Measurements from ENCODE around the gene SCFD2. TPM values are rescaled to one million over a fixed set of nuclear protein-coding genes. Genes with fewer than 3 reads are reported as not detected.

The SCFD2 gene
- total and polyA plus RNA-seq, 10 of the 15 experiments (the other 5 are each of a cell fraction or from before 2014, with no cell fraction given): 4.8 to 37.6 (median 24.9) TPM

- TF ChIP-seq PRDM15 (CRISPR knock-in tag; IDR thresholded peaks at IDR 0.05): no peak
- no peak for TF ChIP-seq STAT1 (conservative IDR thresholded peaks at IDR 0.05)
Measured at GRCh38 chr4:52833941-52834525, 531.8 kb downstream of the SCFD2 start (continued).

- TF ChIP-seq SREBF2 (IDR thresholded peaks at IDR 0.05; ENCODE audit: low read length) (no peak), KDM1A (IDR thresholded peaks at IDR 0.05; ENCODE audit: borderline replicate concordance) (no peak), REST (IDR thresholded peaks at IDR 0.05; ENCODE audit: low read depth, low read length) (no peak), CHD4 (IDR thresholded peaks at IDR 0.05) (no peak), BRCA1 (IDR thresholded peaks at IDR 0.05; ENCODE audit: low read depth, low read length) (no peak)
- ChIA-PET RAD21 (ENCODE audit: unreplicated experiment) (no interaction called here), SMC1A (ENCODE audit: uncharacterized antibody, unreplicated experiment) (interaction anchor here (1.4 kb wide), 1 partner anchor 17 kb away, joined by 3 read pairs; no protein-coding TSS in a partner anchor), POLR2A (no interaction called here), CTCF (no interaction called here)
- in situ Hi-C loops (cut with MboI) (no loop called here), intact Hi-C loops (cut with micrococcal nuclease; ENCODE audit: unreplicated experiment) (no loop called here)
- Histone ChIP-seq H4K20me1 (ENCODE audit: control insufficient read depth, insufficient read depth) (no peaks in the 10 kb centered on the region), H3K9ac (ENCODE audit: control insufficient read depth, insufficient read depth, low read length) (no peak overlapping the region), H3K9me3 (replicated peaks; ENCODE audit: control insufficient read depth, insufficient read depth, low read length) (no peaks in the 10 kb centered on the region), H3K27me3 (replicated peaks in 1 of 2; ENCODE audit: control insufficient read depth in 2 of 2, insufficient read depth in 2 of 2, low read length in 1 of 2) (no peaks in the 10 kb centered on the region), H2AFZ (ENCODE audit: control insufficient read depth, low read depth, low read length) (no peak overlapping the region), H3K4me1 (ENCODE audit: control insufficient read depth, insufficient read depth, low read length) (no peaks in the 10 kb centered on the region), H3K4me2 (ENCODE audit: control insufficient read depth, insufficient read depth) (no peak overlapping the region), H3K27ac (ENCODE audit: control insufficient read depth, insufficient read depth) (no peak overlapping the region), H3K36me3 (ENCODE audit: control insufficient read depth in 2 of 2, insufficient read depth in 2 of 2, low read length in 1 of 2) (no peaks in the 10 kb centered on the region), H3K79me2 (ENCODE audit: control insufficient read depth, insufficient read depth, low read length) (no peaks in the 10 kb centered on the region), H3K4me3 (no peak overlapping the region)
- no TSS peak for BruUV-seq (replicated peaks)
- FAIRE-seq: no peak
- DNase-seq (ENCODE audit: low read depth, low spot score): no peak
- ATAC-seq: no peak
- 7% methylated on average over 3 of the region's 3 CpGs for WGBS (ENCODE audit: insufficient coverage, insufficient replicate concordance, low lambda C conversion rate, missing lambda C conversion rate)
Measured at GRCh38 chr4:52825460-52826090, 540.3 kb downstream of the SCFD2 start.
